Central memory CD4-positive, alpha-beta T cell (primary cell): ENCODE results near the gene SFMBT1.

Experiments
- DNase-seq: peaks from one replicate; pipeline ENCODE4 v3.0.0; 2022

SFMBT1 gene

GRCh38 chr3:52983828-52984227, 62.0 kb downstream of the SFMBT1 start:
- DNase-seq, result no peak

- DNase-seq, result peak; percentile 85
Observed at GRCh38 chr3:52983336-52983807, 62.5 kb downstream of the SFMBT1 start.

DNA sequence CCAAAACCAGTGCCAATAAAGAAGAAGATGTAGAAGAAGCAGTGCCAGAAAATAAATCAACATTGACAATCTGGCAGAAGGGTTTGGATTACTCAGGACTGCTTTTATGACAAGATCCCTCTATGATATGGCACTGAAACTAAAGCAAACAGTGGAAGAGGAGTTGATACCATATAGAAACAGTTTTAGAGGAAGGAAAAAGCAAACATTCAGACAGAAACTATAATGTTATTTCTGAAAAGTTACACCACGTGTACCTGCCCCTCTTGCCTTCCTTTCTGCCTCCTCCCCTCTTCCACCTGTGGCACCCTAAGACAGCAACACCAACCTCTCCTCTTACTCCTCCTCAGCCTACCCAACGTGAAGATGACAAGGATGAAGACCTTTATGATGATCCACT, 63.0 kb downstream of the SFMBT1 start:
- DNase-seq, result no peak

- no peak for DNase-seq
Observed at GRCh38 chr3:52979190-52979983, 66.5 kb downstream of the SFMBT1 start.

- DNase-seq, result no peak
Observed at GRCh38 chr3:52978109-52978754, 67.6 kb downstream of the SFMBT1 start.

GRCh38 chr3:52973806-52974205, 72.1 kb downstream of the SFMBT1 start:
- no peak for DNase-seq

DNA sequence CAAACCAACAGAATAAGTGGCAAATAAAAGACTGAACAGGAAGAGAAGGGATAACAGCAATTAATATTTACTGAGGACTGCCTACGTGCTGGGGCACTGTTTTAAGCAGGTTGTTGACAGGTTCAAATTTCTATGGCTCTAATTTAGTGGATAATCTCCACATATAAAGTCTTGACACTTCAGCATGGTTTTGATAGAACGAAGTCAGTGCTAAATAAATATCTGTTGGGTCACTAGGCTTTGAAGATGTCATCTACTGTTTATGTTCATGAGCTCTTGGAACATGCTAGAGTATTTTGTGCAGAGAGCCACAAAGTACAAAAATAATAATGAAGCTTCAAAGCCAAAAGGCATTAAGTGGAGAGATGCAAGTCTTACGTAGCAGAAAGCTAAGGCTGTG, 74.0 kb downstream of the SFMBT1 start:
- no peak for DNase-seq

DNA sequence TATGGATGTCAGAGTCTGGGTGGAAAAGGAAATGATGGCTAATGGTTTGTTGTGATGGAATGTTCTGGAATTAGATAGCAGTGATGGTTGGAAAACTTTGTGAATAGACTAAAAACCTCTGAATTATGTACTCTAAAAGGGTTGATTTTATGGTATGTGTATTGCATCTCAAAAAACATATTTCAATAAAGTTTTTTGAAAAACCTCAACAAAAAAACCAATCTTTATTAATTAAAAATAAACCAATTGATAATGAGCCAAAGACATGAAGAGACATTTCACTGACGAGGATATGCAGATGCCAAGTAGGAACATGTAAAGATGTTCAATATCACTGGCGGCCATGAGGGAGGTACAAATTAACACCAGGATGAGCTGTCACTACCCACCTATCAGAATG, 78.5 kb downstream of the SFMBT1 start:
- DNase-seq, result no peak

GRCh38 chr3:52962160-52962559, 83.7 kb downstream of the SFMBT1 start:
- DNase-seq, result no peak

DNA sequence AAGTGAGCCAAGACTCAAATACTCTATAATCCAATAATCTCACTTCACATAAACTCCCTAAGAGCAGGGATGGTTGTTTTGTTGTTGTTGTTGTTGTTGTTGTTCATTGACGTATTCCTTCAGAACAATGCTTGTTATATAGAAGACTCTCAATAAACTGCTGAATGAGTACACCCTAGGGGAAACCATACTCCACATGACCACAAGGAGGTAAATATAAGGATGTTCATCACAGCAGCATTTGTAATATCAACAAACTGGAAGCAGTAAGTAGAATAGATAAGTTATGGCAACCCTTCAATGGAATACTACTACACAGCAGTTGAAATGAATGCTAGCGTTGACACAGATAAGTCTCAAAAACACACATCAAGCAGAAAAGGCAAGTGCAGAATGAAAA, 86.1 kb downstream of the SFMBT1 start:
- DNase-seq, result no peak

DNA sequence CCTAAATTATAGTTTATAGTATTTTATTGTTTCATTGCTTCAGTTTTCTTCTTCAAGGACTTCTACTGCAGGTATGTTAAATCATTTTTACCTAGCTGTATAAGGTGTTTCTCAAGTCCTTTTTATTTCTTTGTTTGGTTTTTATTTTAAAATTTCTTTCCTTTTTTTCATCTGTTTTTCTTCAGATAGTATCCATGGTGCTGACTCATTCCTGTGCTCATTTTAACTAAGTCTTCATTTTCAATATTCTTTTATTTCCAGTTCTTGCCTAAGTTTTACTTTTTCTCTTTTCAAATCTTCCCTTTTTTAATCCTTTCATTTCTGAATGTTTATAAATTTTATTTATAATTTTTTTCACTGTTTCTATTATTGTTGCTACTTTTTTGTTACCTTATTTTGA, 106.3 kb downstream of the SFMBT1 start:
- DNase-seq, result no peak

DNA sequence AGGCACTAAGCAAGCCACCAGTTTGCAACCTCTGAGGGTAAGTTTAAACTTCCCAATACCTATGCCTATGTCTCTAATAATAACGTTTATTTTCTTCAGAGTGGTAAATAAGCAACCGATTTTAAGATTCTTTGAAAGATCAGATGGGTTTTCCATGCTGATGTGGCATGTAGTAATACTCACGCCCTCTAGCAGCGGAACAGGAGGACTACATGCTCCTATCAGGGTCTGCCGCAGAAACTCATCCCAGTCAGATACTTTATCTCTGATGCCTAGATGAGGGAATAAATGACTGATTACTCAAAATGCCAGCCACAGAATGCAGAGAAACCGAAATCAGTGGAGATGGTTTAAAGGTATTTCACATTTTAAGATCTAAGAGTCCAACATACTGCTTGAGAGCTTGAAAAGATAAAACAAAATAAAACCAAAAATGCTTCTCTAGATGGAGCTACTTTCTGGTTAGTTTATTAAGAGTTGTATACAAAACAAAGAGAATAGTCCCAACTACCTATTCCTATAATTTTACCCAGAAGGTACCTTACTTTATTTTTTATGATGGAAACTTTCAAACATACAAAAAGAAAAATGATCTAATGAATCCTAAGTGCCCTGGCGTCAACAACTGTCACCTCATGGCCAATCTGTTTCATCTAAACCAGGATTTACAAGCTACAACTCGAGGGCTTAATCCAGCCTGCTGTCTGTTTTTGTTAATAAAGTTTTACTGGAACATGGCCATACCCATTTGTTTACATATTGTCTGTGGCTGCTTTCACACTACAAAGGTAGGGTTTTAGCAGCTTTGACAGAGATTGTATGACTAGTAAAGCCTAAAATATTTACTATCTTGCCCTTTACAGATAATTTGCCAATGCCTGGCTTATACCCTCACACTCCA, 111.0 kb downstream of the SFMBT1 start:
- peak; percentile 31 for DNase-seq

- no peak for DNase-seq
Observed at GRCh38 chr3:52931889-52932288, 114.0 kb downstream of the SFMBT1 start.

- no peak for DNase-seq
Observed at GRCh38 chr3:52931328-52931727, 114.5 kb downstream of the SFMBT1 start.

DNA sequence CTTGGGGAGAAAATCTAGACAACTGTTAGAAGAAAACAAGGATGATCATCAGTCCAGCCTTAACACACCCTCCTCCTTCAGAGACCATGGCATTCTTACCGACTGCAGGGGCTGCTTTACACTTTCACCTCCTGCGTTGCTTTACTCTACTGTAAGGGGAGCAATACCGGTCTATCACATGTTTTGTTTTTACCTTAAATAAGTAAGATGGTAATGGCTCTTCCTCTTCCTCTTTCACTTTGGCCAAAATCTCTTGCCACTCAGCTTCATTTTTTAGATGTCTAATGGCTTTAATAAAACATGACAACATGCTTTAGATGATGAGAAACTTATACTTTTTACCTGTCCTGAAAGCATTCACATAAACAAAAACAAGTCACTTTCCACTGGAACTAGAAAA, 115.1 kb downstream of the SFMBT1 start:
- DNase-seq, result no peak

DNA sequence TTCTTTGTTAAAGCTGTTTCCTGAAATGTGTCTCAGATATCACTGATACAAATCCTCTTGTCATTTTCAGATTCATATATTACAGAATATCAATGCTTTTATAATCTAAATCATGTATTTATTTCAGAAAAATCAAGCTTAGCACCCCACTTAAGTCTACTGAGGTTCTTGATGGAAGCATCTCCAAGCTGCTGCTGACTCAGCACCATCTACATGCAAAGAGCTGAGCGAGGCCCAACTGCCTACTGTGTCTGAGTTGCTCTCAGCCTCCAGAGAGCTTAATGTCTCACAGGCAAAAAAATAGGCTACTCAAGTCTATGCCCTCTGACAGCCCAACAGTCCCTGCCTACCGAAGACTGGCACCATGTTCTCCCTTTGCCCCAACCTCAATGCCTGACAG, 119.3 kb downstream of the SFMBT1 start:
- DNase-seq, result no peak

- no peak for DNase-seq
Observed at GRCh38 chr3:52925405-52926313, 120.2 kb downstream of the SFMBT1 start.

GRCh38 chr3:52923963-52924362, 121.9 kb downstream of the SFMBT1 start:
- DNase-seq, result no peak

- no peak for DNase-seq
Observed at GRCh38 chr3:52920841-52921240, 125.0 kb downstream of the SFMBT1 start.

GRCh38 chr3:52917044-52917443, 128.8 kb downstream of the SFMBT1 start:
- no peak for DNase-seq

DNA sequence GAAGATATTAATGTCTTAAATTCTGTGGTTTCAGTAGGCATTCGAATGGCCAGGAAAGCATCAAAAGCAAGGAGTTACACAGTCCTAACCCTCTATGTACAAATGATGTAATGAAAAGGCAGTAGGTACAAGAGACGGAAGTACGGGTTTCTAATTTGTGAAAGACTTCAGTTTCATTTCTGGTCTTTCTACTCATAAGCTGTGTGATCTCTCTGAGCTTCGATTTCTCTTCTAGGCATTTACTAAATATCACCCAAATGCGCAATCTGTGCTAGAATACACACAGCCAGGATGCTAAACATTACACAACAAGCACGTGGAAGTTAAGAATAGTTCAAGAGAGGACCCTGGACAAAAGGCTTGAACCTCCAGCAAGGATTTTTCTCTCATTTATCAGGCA, 130.6 kb downstream of the SFMBT1 start:
- DNase-seq, result no peak
